GM15510 (cell line): ENCODE measurements around the gene IL24.
A peak's percentile ranks its signal among the peaks of the same experiment; 100 is the strongest.

Experiments
- POLR2A ChIP-seq: IDR thresholded peaks from 3 replicates; pipeline ENCODE4 v1.6.1; 2011; ENCODE audit warnings: borderline replicate concordance; ENCODE audit not compliant: insufficient read length; ENCODE audit errors: extremely low read depth

The IL24 gene

GRCh38 chr1:206926286-206926685, 29.0 kb downstream of the IL24 start:
- TF ChIP-seq POLR2A, result no peak

DNA sequence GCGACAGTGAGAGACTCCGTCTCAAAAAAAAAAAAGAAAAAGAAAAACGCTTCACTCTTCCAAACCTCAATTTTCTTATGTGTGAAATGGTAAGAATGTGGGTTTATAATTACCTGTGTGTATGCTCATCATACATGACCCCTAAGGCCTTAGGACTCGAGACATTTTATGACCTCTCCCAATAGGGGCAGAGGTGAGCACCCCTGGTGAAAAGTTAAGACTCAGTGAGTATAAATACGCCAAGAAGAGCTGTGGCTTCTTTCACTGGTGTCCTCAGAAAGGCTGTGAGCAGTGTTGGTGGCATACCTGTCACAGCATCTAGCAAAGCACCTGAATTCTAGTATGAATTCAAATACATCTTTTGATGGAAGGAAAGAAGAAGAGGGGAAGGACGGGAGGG, 32.3 kb downstream of the IL24 start:
- no peak for TF ChIP-seq POLR2A

- TF ChIP-seq POLR2A, result peak; percentile 72
Observed at GRCh38 chr1:206930210-206930798, 33.1 kb downstream of the IL24 start.

GRCh38 chr1:206931709-206932108, 34.5 kb downstream of the IL24 start:
- no peak for TF ChIP-seq POLR2A

DNA sequence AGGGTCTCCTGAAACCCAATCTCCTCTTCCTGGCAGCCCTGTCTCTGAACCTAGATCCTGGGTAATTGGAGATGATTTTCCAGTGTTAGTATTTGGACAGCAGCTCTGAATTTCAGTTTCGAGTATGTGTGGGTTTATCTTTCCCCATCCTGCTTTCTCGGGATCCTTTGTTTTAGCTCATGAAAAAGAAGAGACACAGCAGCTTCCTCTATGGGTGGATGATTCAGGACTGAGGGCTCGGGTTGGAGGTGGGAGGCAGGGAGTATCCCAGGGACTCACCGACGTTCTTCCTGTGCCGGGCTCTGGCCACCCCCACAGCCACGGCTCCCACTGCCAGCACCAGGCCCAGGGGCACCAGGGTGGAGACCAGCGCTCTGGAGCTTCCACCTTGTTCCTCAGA, 34.9 kb downstream of the IL24 start:
- TF ChIP-seq POLR2A, result no peak

DNA sequence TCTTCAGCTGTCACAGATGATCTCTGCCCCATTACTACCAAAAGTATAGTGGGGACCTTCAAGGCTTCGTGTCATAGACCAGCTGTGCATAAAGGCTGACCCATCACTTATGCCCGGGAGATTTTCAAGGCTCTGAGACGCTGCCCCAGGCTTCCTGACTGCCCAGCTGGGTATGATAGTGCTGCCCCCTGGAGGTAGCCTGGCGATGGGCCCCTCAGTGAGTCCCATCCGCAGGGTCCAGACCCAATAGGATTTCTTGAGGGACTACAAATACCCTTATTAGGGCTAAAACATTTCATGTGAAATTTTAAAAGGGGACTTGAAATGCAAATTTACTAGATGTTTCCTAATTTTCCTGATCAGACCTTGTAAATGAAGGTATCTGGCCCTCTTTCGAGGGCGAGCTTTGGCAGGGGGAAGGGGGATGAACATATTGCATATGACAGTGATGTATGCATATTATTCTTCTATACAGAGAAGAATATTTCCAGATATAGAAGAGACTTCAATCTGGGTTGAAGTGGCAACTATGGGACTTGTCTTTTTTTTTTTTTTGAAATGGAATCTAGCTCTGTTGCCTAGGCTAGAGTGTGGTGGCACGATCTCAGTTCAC, 36.2 kb downstream of the IL24 start:
- no peak for TF ChIP-seq POLR2A

- TF ChIP-seq POLR2A, result no peak
Observed at GRCh38 chr1:206935491-206936067, 38.3 kb downstream of the IL24 start.

GRCh38 chr1:206937425-206937824, 40.2 kb downstream of the IL24 start:
- no peak for TF ChIP-seq POLR2A

GRCh38 chr1:206939131-206939530, 41.9 kb downstream of the IL24 start:
- TF ChIP-seq POLR2A, result no peak

DNA sequence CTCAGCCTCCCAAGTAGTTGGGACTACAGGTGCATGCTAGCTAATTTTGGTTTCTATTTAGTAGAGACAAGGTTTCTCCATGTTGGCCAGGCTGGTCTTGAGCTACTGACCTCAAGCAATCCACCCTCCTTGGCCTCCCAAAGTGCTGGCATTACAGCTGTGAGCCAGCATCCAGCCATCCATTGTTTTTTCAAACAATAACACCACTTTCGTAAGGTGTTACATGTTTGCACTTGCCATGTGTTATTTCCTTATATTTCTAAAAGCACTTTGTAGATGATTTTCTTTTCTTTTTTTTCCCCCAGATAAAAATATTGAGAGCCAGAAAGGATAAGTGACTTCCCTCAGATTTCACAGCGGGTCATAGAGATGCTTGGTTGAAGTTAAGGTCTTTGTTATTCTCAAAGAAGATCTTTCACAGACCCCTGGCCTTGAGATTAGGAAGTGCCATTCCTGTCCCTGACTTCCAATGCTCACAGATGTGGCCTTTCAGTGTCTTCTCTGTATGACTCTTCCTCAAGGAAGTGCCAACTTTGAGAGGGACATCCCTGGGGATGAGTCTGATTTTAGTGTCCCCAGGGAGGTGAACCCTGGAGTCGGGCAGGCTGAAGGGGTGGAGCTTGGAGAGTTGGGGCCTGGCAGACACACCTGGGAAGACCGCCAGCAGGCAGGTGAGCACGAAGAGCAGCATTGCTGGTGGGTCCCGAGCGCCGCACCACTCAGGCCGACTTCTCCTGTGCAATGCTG, 42.8 kb downstream of the IL24 start:
- TF ChIP-seq POLR2A, result no peak

GRCh38 chr1:206940588-206940936, 43.3 kb downstream of the IL24 start:
- TF ChIP-seq POLR2A, result no peak

GRCh38 chr1:206941766-206942418, 44.6 kb downstream of the IL24 start:
- no peak for TF ChIP-seq POLR2A

GRCh38 chr1:206944703-206945102, 47.5 kb downstream of the IL24 start:
- no peak for TF ChIP-seq POLR2A

DNA sequence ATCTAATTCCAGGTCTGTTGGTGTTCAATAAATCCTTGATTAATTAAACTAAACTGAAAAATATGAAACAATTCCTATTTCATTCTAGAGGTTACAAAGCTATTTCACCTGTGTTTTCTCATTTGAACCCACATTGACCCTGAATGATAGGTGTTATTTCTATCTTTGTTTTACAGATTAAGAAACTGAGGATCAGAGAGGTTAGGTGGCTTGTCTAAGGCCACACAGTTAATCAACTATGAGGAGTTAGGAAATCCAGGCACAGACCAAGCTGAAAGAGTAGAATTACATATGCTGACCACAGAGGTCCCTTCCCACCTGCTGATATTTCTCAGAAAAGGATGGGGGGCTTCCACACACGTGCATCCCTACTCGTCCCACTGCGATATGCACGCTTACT, 48.5 kb downstream of the IL24 start:
- no peak for TF ChIP-seq POLR2A

GRCh38 chr1:206946261-206946660, 49.0 kb downstream of the IL24 start, which contains the start of gene PIGR:
PIGR (minus strand) TSS chr1:206946466; CDS start chr1:206940531, 5,935 bp downstream.
- TF ChIP-seq POLR2A, result no peak

GRCh38 chr1:206947255-206947654, 50.0 kb downstream of the IL24 start:
- no peak for TF ChIP-seq POLR2A

DNA sequence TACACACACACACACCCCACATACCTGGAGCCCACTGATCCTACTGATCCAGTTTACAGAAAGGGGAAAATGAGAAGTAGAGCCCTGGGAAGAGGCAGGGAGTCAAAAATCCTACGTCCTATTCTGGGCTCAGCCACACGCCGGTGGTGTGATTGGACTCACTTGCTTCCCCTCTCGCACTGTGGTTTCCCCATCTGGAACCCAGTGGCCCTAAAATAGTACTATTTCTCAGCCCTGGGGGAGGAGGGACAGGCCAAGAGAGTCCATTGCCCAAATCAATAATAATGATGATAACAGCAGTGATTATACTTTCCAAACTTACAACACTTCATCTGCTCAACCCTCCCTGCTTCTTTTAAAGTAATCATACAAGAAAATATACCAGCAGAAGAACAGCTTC, 52.0 kb downstream of the IL24 start:
- TF ChIP-seq POLR2A, result no peak
